ENCODE measurements around the gene POU6F2. TPM values are rescaled to one million over a fixed set of nuclear protein-coding genes. Genes with fewer than 3 reads are reported as not detected.
A peak's percentile ranks its signal among the peaks of the same experiment; 100 is the strongest.

Gene POU6F2
- total and polyA plus RNA-seq, 2 experiments from 2014 or later: 7.2 to 7.3 TPM

DNA sequence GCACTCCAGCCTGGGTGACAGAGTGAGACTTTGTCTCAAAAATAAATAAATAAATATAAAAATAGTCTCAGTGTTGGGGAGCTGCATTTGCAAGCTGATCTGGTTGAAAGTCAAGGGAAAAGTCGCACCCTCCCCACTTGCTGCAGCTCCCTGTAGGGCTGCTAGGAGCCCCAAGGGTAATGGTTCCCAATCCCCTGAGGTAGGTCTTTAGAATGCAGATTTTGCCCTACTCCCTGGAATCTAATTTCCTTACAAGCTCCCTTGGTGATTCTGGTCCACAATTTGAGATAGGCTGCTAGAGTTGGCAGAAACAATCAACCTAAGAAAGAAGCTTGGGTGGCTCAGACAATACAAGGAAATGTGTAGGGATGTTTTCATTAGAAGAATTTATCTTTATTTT is 356.0 kb downstream of the POU6F2 start:
- peak; percentile 60; the same call in 1 of the 2 replicates for TF ChIP-seq NANOG (IDR thresholded peaks at IDR 0.05; ENCODE audit: borderline replicate concordance)
- no peak for TF ChIP-seq POLR2AphosphoS5 (IDR thresholded peaks at IDR 0.05; ENCODE audit: low read depth)
- TF ChIP-seq, protein P1, sequence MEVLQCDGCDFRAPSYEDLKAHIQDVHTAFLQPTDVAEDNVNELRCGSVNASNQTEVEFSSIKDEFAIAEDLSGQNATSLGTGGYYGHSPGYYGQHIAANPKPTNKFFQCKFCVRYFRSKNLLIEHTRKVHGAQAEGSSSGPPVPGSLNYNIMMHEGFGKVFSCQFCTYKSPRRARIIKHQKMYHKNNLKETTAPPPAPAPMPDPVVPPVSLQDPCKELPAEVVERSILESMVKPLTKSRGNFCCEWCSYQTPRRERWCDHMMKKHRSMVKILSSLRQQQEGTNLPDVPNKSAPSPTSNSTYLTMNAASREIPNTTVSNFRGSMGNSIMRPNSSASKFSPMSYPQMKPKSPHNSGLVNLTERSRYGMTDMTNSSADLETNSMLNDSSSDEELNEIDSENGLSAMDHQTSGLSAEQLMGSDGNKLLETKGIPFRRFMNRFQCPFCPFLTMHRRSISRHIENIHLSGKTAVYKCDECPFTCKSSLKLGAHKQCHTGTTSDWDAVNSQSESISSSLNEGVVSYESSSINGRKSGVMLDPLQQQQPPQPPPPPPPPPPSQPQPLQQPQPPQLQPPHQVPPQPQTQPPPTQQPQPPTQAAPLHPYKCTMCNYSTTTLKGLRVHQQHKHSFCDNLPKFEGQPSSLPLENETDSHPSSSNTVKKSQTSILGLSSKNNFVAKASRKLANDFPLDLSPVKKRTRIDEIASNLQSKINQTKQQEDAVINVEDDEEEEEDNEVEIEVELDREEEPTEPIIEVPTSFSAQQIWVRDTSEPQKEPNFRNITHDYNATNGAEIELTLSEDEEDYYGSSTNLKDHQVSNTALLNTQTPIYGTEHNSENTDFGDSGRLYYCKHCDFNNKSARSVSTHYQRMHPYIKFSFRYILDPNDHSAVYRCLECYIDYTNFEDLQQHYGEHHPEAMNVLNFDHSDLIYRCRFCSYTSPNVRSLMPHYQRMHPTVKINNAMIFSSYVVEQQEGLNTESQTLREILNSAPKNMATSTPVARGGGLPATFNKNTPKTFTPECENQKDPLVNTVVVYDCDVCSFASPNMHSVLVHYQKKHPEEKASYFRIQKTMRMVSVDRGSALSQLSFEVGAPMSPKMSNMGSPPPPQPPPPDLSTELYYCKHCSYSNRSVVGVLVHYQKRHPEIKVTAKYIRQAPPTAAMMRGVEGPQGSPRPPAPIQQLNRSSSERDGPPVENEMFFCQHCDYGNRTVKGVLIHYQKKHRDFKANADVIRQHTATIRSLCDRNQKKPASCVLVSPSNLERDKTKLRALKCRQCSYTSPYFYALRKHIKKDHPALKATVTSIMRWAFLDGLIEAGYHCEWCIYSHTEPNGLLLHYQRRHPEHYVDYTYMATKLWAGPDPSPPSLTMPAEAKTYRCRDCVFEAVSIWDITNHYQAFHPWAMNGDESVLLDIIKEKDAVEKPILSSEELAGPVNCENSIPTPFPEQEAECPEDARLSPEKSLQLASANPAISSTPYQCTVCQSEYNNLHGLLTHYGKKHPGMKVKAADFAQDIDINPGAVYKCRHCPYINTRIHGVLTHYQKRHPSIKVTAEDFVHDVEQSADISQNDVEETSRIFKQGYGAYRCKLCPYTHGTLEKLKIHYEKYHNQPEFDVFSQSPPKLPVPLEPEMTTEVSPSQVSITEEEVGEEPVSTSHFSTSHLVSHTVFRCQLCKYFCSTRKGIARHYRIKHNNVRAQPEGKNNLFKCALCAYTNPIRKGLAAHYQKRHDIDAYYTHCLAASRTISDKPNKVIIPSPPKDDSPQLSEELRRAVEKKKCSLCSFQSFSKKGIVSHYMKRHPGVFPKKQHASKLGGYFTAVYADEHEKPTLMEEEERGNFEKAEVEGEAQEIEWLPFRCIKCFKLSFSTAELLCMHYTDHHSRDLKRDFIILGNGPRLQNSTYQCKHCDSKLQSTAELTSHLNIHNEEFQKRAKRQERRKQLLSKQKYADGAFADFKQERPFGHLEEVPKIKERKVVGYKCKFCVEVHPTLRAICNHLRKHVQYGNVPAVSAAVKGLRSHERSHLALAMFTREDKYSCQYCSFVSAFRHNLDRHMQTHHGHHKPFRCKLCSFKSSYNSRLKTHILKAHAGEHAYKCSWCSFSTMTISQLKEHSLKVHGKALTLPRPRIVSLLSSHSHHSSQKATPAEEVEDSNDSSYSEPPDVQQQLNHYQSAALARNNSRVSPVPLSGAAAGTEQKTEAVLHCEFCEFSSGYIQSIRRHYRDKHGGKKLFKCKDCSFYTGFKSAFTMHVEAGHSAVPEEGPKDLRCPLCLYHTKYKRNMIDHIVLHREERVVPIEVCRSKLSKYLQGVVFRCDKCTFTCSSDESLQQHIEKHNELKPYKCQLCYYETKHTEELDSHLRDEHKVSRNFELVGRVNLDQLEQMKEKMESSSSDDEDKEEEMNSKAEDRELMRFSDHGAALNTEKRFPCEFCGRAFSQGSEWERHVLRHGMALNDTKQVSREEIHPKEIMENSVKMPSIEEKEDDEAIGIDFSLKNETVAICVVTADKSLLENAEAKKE (CRISPR knock-in tag; IDR thresholded peaks at IDR 0.05): peak; percentile 63; the same call in 1 of the 2 replicates
- no peak; the same call in 1 of the 2 replicates for TF ChIP-seq CREB1 (CRISPR knock-in tag; IDR thresholded peaks at IDR 0.05; ENCODE audit: low read depth)
- Histone ChIP-seq H3K4me1 (ENCODE audit: insufficient read depth) (peaks cover 31% of the 10 kb centered on the region), H3K79me2 (replicated peaks; ENCODE audit: insufficient read depth) (no peaks in the 10 kb centered on the region), H3F3A (replicated peaks; ENCODE audit: low read depth) (no peaks in the 10 kb centered on the region), H3K36me3 (ENCODE audit: insufficient read depth) (no peaks in the 10 kb centered on the region), H3K27me3 (ENCODE audit: insufficient read depth) (no peaks in the 10 kb centered on the region), H3K27ac (ENCODE audit: low read depth) (no peak overlapping the region), H3K4me3 (no peak overlapping the region), H3K4me2 (peak overlapping the region; percentile 68), H2AFZ (no peak overlapping the region), H4K20me1 (replicated peaks; ENCODE audit: insufficient read depth) (no peaks in the 10 kb centered on the region), H3K9me2 (ENCODE audit: insufficient read depth) (0 out of 2 replicates have a peak, but pooled peaks cover 3% of the 10 kb centered on the region)
- DNase-seq (ENCODE audit: low spot score) (peak; percentile 80), ATAC-seq (peak; percentile 97)
- peaks cover 36% of the 10 kb centered on the region for H3K4me1 Mint-ChIP-seq
- no peaks in the 10 kb centered on the region for H3K36me3 Mint-ChIP-seq (ENCODE audit: low read depth)
- no peaks in the 10 kb centered on the region for H3K9me3 Mint-ChIP-seq
- H3K27me3 Mint-ChIP-seq (ENCODE audit: insufficient read depth, low read depth, poor library complexity): peaks cover 9% of the 10 kb centered on the region
- no peak overlapping the region for H3K4me3 Mint-ChIP-seq
- no peak overlapping the region for H3K27ac Mint-ChIP-seq

- no peaks in the 10 kb centered on the region for H3K36me3 Mint-ChIP-seq (ENCODE audit: low read depth)
- Histone ChIP-seq H3K36me3 (ENCODE audit: insufficient read depth) (no peaks in the 10 kb centered on the region), H3K27me3 (ENCODE audit: insufficient read depth) (no peaks in the 10 kb centered on the region), H4K20me1 (replicated peaks; ENCODE audit: insufficient read depth) (no peaks in the 10 kb centered on the region), H3F3A (replicated peaks; ENCODE audit: low read depth) (no peaks in the 10 kb centered on the region), H2AFZ (no peak overlapping the region), H3K79me2 (replicated peaks; ENCODE audit: insufficient read depth) (no peaks in the 10 kb centered on the region), H3K27ac (ENCODE audit: low read depth) (no peak overlapping the region), H3K4me3 (no peak overlapping the region), H3K9me2 (ENCODE audit: insufficient read depth) (0 out of 2 replicates have a peak, but pooled peaks cover 3% of the 10 kb centered on the region), H3K4me1 (ENCODE audit: insufficient read depth) (peaks cover 31% of the 10 kb centered on the region), H3K4me2 (no peak overlapping the region)
- no peak overlapping the region for H3K27ac Mint-ChIP-seq
- H3K4me1 Mint-ChIP-seq: peaks cover 27% of the 10 kb centered on the region
- no peak overlapping the region for H3K4me3 Mint-ChIP-seq
- no peak for DNase-seq (ENCODE audit: low spot score)
- H3K9me3 Mint-ChIP-seq: no peaks in the 10 kb centered on the region
- no peak for ATAC-seq
- peaks cover 7% of the 10 kb centered on the region for H3K27me3 Mint-ChIP-seq (ENCODE audit: insufficient read depth, low read depth, poor library complexity)
- TF ChIP-seq, protein P2, sequence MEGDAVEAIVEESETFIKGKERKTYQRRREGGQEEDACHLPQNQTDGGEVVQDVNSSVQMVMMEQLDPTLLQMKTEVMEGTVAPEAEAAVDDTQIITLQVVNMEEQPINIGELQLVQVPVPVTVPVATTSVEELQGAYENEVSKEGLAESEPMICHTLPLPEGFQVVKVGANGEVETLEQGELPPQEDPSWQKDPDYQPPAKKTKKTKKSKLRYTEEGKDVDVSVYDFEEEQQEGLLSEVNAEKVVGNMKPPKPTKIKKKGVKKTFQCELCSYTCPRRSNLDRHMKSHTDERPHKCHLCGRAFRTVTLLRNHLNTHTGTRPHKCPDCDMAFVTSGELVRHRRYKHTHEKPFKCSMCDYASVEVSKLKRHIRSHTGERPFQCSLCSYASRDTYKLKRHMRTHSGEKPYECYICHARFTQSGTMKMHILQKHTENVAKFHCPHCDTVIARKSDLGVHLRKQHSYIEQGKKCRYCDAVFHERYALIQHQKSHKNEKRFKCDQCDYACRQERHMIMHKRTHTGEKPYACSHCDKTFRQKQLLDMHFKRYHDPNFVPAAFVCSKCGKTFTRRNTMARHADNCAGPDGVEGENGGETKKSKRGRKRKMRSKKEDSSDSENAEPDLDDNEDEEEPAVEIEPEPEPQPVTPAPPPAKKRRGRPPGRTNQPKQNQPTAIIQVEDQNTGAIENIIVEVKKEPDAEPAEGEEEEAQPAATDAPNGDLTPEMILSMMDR (conservative IDR thresholded peaks at IDR 0.05; ENCODE audit: low read depth in 2 of 2): no peak
- TF ChIP-seq EZH2phosphoT487 (IDR thresholded peaks at IDR 0.05; ENCODE audit: unreplicated experiment): no peak
- no peak for TF ChIP-seq ZNF331 (CRISPR knock-in tag; IDR thresholded peaks at IDR 0.05; ENCODE audit: low read depth)
Observed at GRCh38 chr7:39336442-39336841, 358.7 kb downstream of the POU6F2 start.

All from GM23338 (cell line).